NCI-H1930 (cell line): Measurements from ENCODE around the gene TBC1D22B.
"Not testable (repeated sequence)": the region's sequence is repeated elsewhere in the genome, so short reads cannot be mapped to it uniquely, and the experiment has no call there.

Experiments used
- DNase-seq, 2 experiments: peaks; one replicate each; lab custom pipeline; 2025; lab: John Stamatoyannopoulos, UW

The TBC1D22B gene

GRCh38 chr6:37265860-37266259 is 8.3 kb downstream of the TBC1D22B start:
- DNase-seq = no peak

GRCh38 chr6:37269105-37269504 is 11.5 kb downstream of the TBC1D22B start:
- no peak for DNase-seq

- DNase-seq = no peak
These were observed 15.4 kb downstream of the TBC1D22B start for GRCh38 chr6:37272834-37273566.

GRCh38 chr6:37273690-37274089 is 16.1 kb downstream of the TBC1D22B start:
- DNase-seq = no peak

GRCh38 chr6:37275350-37275749 is 17.8 kb downstream of the TBC1D22B start:
- DNase-seq = no peak

- no peak for DNase-seq
These were observed 19.4 kb downstream of the TBC1D22B start for GRCh38 chr6:37277001-37277409.

- no peak for DNase-seq
These were observed 22.0 kb downstream of the TBC1D22B start for GRCh38 chr6:37279366-37280134.

GRCh38 chr6:37280162-37280887 is 22.8 kb downstream of the TBC1D22B start:
- DNase-seq = no peak

GRCh38 chr6:37282371-37282770 is 24.8 kb downstream of the TBC1D22B start:
- no peak for DNase-seq

- no peak for DNase-seq
These were observed 25.7 kb downstream of the TBC1D22B start for GRCh38 chr6:37283268-37283667.

- DNase-seq = no peak
These were observed 26.1 kb downstream of the TBC1D22B start for GRCh38 chr6:37283671-37284151.

GRCh38 chr6:37284781-37285180 is 27.2 kb downstream of the TBC1D22B start:
- DNase-seq = no peak

GRCh38 chr6:37285861-37286311 is 28.3 kb downstream of the TBC1D22B start:
- DNase-seq = no peak

- DNase-seq = no peak
These were observed 30.1 kb downstream of the TBC1D22B start for GRCh38 chr6:37287519-37288157.

- DNase-seq = no peak
These were observed 30.7 kb downstream of the TBC1D22B start for GRCh38 chr6:37288247-37288646.

GRCh38 chr6:37289931-37290330 is 32.4 kb downstream of the TBC1D22B start:
- no peak for DNase-seq

- no peak for DNase-seq
These were observed 35.9 kb downstream of the TBC1D22B start for GRCh38 chr6:37293426-37293825.

GRCh38 chr6:37297637-37298036 is 40.1 kb downstream of the TBC1D22B start:
- not testable (repeated sequence) for DNase-seq

GRCh38 chr6:37298958-37299357 is 41.4 kb downstream of the TBC1D22B start:
- no peak for DNase-seq

- DNase-seq = no peak
These were observed 42.4 kb downstream of the TBC1D22B start for GRCh38 chr6:37299990-37300389.

- DNase-seq = no peak
These were observed 44.6 kb downstream of the TBC1D22B start for GRCh38 chr6:37302086-37302686.
